Keratinocyte (primary cell): ENCODE measurements around the gene ZBTB20. TPM values are rescaled to one million over a fixed set of nuclear protein-coding genes. Genes with fewer than 3 reads are reported as not detected.

ENCODE experiments used
- DNase-seq: peaks from one replicate; pipeline ENCODE4 v3.0.0-alpha.2; 2011; ENCODE audit warnings: low read depth, missing footprints, low spot score
- FAIRE-seq: peaks from 2 replicates; lab custom pipeline; 2011; peaks lifted over from hg19 to GRCh38; lab: Jason Lieb, UNC
- H2AFZ ChIP-seq: 2 replicates; pipeline ENCODE4 v1.6.0; 2012; ENCODE audit warnings: low read length, control low read depth, inconsistent platforms; ENCODE audit not compliant: control insufficient read depth
- H3K27ac ChIP-seq: 2 replicates; pipeline ENCODE4 v1.5.1; 2011; ENCODE audit warnings: low read length; ENCODE audit not compliant: control insufficient read depth, insufficient read depth
- H3K27me3 ChIP-seq: 3 replicates; pipeline ENCODE4 v1.6.0; 2011; ENCODE audit warnings: low read length; ENCODE audit not compliant: control insufficient read depth, insufficient read depth; ENCODE audit errors: extremely low read depth
- H3K36me3 ChIP-seq, 2 experiments: 2 replicates in 1 of 2; 3 replicates in 1 of 2; pipeline ENCODE4 v1.5.1; 2011; ENCODE audit warnings: low read length in 2 of 2, mild to moderate bottlenecking in 1 of 2; ENCODE audit not compliant: control insufficient read depth in 2 of 2, insufficient read depth in 2 of 2; ENCODE audit errors: extremely low read depth in 1 of 2
- H3K4me1 ChIP-seq: 3 replicates; pipeline ENCODE4 v1.5.1; 2011; ENCODE audit warnings: low read length; ENCODE audit not compliant: control insufficient read depth, insufficient read depth; ENCODE audit errors: extremely low read depth
- H3K4me2 ChIP-seq: 3 replicates; pipeline ENCODE4 v1.6.0; 2011; ENCODE audit warnings: low read depth, low read length; ENCODE audit not compliant: control insufficient read depth, insufficient read depth; ENCODE audit errors: extremely low read depth
- H3K4me3 ChIP-seq, 3 experiments: fragments of 200-600 bp in 1 of 3; sonication (generic) in 1 of 3; 2 replicates in 2 of 3; 3 replicates in 1 of 3; pipeline ENCODE4 v1.5.1; 2011 to 2016; ENCODE audit warnings: low read length in 3 of 3, mild to moderate bottlenecking in 3 of 3, control low read depth in 2 of 3, inconsistent platforms in 1 of 3, low read depth in 1 of 3, mixed read lengths in 1 of 3, mixed run types in 1 of 3, moderate library complexity in 1 of 3; ENCODE audit not compliant: control insufficient read depth in 2 of 3, insufficient read depth in 2 of 3; ENCODE audit errors: extremely low read depth in 1 of 3
- H3K79me2 ChIP-seq: 2 replicates; pipeline ENCODE4 v1.6.0; 2012; ENCODE audit warnings: low read length; ENCODE audit not compliant: control insufficient read depth, insufficient read depth
- H3K9ac ChIP-seq: 3 replicates; pipeline ENCODE4 v1.6.0; 2011; ENCODE audit warnings: low read length; ENCODE audit not compliant: control insufficient read depth, insufficient read depth; ENCODE audit errors: extremely low read depth
- H3K9me1 ChIP-seq: 3 replicates; pipeline ENCODE4 v1.6.0; 2011; ENCODE audit warnings: low read length; ENCODE audit not compliant: control insufficient read depth, insufficient read depth; ENCODE audit errors: extremely low read depth
- H3K9me3 ChIP-seq: 2 replicates; pipeline ENCODE4 v1.5.1; 2012; ENCODE audit warnings: low read depth, low read length; ENCODE audit not compliant: control insufficient read depth
- H4K20me1 ChIP-seq: 3 replicates; pipeline ENCODE4 v1.6.0; 2011; ENCODE audit warnings: low read length; ENCODE audit not compliant: control insufficient read depth, insufficient read depth; ENCODE audit errors: extremely low read depth
- EZH2 ChIP-seq: IDR thresholded peaks from one replicate; pipeline ENCODE4 v1.6.1; 2012; ENCODE audit warnings: inconsistent platforms, mild to moderate bottlenecking, low read length, moderate library complexity
- dilution Hi-C: fragments of 300-500 bp; cut with MboI; formaldehyde crosslinking; loops from one replicate; pipeline ENCODE4 v1.7.0; 2020; ENCODE audit warnings: low sequenced_read_pairs; ENCODE audit not compliant: extremely low pct_ligation_motif_present
- polyA plus RNA-seq, 5 experiments: library from polyadenylated mRNA; depleted of rRNA in 3 of 5; stranded (reverse) in 3 of 5; stranded (forward) in 1 of 5; unstranded in 1 of 5; fragments of >200 nt; gene quantifications; 1 replicate in 1 of 5; 2 replicates in 3 of 5; 3 replicates in 1 of 5; pipeline versions ENCODE4 v1.2.1 to v1.2.3, GENCODE V29; 2011 to 2012; ENCODE audit warnings: missing spikeins in 2 of 5, low read depth in 1 of 5, low replicate concordance in 1 of 5
- TF ChIP-seq, protein P1 (sequence below), 3 experiments: IDR thresholded peaks in 1 of 3; conservative IDR thresholded peaks in 1 of 3; optimal IDR thresholded peaks in 1 of 3; 2 replicates in 2 of 3; 3 replicates in 1 of 3; pipeline versions ENCODE3 to v1.5.1; 2011; ENCODE audit warnings: low read length in 3 of 3, mild to moderate bottlenecking in 3 of 3, moderate library complexity in 2 of 3, control low read depth in 1 of 3, inconsistent platforms in 1 of 3; ENCODE audit not compliant: insufficient read depth in 2 of 3; ENCODE audit errors: extremely low read depth in 1 of 3

The ZBTB20 gene
- polyA plus RNA-seq, 1 donor (not counting 4 experiments of a cell fraction or from before 2014, with no cell fraction given), result 0.52 TPM

DNA sequence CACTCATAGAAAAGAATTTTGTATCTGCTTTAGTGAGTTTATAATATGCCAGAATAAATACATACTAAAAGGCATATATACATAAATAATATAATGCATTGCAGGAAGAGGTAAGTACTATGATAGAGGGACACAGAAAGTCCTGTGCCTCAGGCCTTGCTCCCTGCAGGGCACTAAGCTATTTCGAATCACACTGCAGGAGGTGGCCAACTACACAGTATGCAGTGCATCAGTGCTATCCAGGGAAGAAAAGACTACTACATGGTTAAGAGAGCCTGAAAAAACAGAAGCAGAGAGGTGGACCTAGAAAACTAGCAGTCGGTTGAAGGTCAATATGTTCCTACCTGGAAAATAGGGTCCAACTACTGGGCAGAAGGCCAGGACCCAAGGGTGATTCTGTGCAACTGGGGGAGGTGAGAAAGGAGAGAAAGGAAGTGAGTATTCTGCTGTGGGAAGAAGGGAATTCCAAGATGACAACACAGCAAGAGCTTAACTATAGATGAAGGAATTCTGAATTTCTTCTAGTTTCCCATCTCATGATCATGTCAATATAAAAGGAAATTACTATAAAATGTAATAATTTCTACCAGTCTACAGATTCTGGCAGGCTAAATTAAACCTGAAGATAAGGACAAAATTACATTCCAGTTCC lies 218.0 kb downstream of the ZBTB20 start:
- TF ChIP-seq EZH2, result no peak
- TF ChIP-seq, protein P1, sequence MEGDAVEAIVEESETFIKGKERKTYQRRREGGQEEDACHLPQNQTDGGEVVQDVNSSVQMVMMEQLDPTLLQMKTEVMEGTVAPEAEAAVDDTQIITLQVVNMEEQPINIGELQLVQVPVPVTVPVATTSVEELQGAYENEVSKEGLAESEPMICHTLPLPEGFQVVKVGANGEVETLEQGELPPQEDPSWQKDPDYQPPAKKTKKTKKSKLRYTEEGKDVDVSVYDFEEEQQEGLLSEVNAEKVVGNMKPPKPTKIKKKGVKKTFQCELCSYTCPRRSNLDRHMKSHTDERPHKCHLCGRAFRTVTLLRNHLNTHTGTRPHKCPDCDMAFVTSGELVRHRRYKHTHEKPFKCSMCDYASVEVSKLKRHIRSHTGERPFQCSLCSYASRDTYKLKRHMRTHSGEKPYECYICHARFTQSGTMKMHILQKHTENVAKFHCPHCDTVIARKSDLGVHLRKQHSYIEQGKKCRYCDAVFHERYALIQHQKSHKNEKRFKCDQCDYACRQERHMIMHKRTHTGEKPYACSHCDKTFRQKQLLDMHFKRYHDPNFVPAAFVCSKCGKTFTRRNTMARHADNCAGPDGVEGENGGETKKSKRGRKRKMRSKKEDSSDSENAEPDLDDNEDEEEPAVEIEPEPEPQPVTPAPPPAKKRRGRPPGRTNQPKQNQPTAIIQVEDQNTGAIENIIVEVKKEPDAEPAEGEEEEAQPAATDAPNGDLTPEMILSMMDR (optimal IDR thresholded peaks at IDR 0.05 in 1 of 3, IDR thresholded peaks at IDR 0.05 in 1 of 3, conservative IDR thresholded peaks at IDR 0.05 in 1 of 3; ENCODE audit: extremely low read depth in 1 of 3, insufficient read depth in 2 of 3, low read length in 3 of 3), result no peak
- no peaks in the 10 kb centered on the region for H3K27me3 ChIP-seq
- no peak overlapping the region for H3K9ac ChIP-seq
- no peaks in the 10 kb centered on the region for H3K36me3 ChIP-seq
- H3K4me3 ChIP-seq, result no peak overlapping the region
- DNase-seq (no peak), FAIRE-seq (no peak)
- no peaks in the 10 kb centered on the region for H3K9me3 ChIP-seq
- H4K20me1 ChIP-seq, result no peaks in the 10 kb centered on the region
- no peaks in the 10 kb centered on the region for H3K79me2 ChIP-seq
- no peak overlapping the region for H3K4me2 ChIP-seq
- H2AFZ ChIP-seq, result no peak overlapping the region
- H3K27ac ChIP-seq, result no peak overlapping the region
- no peaks in the 10 kb centered on the region for H3K9me1 ChIP-seq
- dilution Hi-C loops, result no loop called here
- H3K4me1 ChIP-seq, result no peaks in the 10 kb centered on the region

DNA sequence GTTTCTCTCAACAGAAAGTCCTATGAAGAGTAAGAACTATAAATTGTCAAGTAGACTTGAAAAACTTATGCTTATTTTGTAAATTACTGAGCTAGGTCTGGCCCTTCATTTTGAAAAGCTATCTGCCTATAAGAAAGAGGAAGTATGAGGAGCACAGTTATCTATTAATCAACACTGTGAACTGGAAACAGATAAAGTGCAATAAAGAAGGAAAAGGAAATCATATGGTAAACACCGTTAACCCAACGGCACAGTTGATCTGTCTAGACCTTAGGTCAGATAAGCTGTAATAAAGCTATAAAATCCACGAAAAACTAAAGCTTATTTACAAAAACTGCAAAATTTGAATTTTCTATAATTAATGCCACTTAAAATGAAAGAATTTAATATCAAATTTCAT lies 242.5 kb downstream of the ZBTB20 start:
- no peak for TF ChIP-seq EZH2
- TF ChIP-seq, protein P1 (optimal IDR thresholded peaks at IDR 0.05 in 1 of 3, IDR thresholded peaks at IDR 0.05 in 1 of 3, conservative IDR thresholded peaks at IDR 0.05 in 1 of 3; ENCODE audit: extremely low read depth in 1 of 3, insufficient read depth in 2 of 3, low read length in 3 of 3), result no peak
- no peak overlapping the region for H3K4me3 ChIP-seq
- H4K20me1 ChIP-seq, result no peaks in the 10 kb centered on the region
- no peaks in the 10 kb centered on the region for H3K27me3 ChIP-seq
- no peak for DNase-seq
- dilution Hi-C loops, result no loop called here
- H3K9me3 ChIP-seq, result no peaks in the 10 kb centered on the region
- FAIRE-seq, result no peak
- no peak overlapping the region for H3K27ac ChIP-seq
- no peak overlapping the region for H3K9ac ChIP-seq
- no peaks in the 10 kb centered on the region for H3K4me1 ChIP-seq
- H3K9me1 ChIP-seq, result no peaks in the 10 kb centered on the region
- H3K36me3 ChIP-seq, result no peaks in the 10 kb centered on the region
- H3K4me2 ChIP-seq, result no peak overlapping the region
- no peak overlapping the region for H2AFZ ChIP-seq
- H3K79me2 ChIP-seq, result no peaks in the 10 kb centered on the region
